Activated CD8-positive, alpha-beta memory T cell treated with anti-CD3 and anti-CD28 coated beads, Interleukin-2, amount 50 U/mL, for 1 hour (primary cell): ENCODE data around the gene WDR36.

Experiments used
- DNase-seq: peaks from one replicate; pipeline ENCODE4 v3.0.0-alpha.2; 2020; ENCODE audit errors: extremely low read depth

WDR36 gene

DNA sequence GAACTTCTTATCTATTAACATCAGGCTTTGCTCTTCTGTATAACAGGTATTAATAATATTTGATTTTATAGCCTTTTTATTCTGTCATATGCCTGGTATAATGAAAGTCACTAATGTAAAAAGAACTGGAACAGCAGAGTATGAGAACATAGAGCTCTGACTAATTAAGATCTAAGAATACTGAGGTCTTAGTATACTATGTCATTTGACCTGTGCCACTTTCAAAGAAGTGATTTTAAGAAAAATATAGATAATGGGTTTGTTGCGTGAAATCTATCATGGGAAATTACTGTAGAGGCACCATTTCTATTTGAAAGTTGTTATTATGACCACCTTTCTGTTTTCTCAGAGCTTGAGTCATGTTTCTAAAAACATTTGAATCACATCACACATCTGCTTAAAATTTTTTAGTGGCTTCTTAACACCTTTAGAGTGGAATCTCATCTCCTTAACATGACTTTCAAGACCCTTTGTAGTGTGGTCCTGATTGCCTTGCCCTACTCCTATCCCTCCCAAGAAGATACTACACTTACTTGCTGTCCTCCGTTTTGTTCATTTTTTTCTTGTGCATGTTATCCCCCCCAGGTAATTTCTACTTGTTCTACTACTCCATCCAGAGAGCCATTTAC is 14.3 kb downstream of the WDR36 start:
- DNase-seq, result no peak

DNA sequence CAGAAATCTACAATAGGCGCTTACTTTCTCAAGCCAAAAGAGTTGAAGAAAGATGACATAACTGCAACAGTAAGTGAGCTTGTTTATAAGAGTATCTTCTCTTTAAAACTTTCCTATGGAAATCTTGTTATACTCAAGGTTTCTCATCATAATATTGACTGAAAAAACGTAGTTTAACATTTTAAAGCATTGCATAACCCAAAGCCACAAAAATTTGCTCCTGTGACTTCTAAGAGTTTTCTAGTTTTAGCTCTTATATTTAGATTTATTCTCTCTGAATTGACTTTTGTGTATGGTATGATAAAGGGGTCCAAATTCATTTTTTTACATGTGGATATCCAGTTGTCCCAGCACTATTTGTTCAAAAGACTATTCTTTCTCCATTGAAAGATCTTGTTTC is 15.2 kb downstream of the WDR36 start:
- DNase-seq, result no peak

DNA sequence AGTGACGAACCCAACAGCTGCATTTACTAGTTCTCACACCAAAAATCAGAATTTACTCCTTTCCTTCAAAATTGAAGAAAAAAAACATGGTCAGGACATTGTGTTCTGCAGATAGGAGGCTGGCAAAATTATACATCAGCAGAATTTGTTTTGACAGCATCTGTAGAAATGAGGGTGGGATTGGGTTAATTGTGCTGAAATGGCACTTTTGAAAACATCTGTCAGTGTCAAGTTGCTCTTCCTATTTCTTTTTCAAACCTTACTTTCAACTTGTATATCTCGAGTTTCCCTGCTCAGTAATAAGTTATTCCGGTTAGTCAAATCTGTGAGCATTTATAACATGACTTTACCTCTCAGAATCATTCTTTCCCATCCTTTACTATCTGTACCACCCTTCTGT is 19.8 kb downstream of the WDR36 start:
- no peak for DNase-seq

DNA sequence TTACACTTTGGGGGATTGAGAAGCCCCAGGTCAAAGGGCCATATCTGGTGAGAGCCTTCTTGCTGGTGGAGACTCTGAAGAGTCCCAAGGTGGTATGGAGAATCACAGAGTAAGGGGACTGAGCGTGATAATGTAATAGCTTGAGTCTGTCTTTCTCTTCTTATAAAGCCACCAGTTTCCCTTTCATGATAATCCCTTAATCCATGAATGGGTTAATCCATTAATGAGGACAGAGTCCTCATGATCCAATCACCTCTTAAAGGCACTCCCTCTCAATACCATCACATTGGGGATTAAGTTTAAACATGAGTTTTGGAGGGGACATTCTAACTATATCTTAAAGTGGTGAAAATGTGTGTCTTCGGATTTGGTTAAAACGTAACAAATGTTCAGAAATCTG is 21.5 kb downstream of the WDR36 start:
- DNase-seq, result no peak

- no peak for DNase-seq
Measured at GRCh38 chr5:111115229-111115628, 23.1 kb downstream of the WDR36 start.

- DNase-seq, result no peak
Measured at GRCh38 chr5:111116550-111116949, 24.4 kb downstream of the WDR36 start.

DNA sequence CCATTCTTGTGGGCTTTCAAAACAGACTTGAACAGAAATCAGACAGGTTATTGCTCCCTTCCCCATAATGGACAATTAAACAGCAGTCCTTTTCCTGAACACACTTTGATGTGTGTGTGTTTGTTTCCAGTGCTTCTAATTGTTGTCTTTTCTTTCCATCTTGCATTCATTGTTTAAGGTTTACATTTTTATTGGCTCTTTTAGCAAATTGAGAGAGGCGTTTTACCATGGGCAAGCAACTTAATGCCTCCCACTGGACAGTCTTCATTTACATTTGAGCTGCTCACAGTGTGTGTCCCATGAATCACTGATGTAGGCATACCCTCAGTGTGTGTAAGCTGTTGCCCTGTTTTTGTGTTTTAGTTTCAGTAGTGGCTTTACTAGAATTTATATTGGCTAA is 25.0 kb downstream of the WDR36 start:
- DNase-seq, result no peak

- DNase-seq, result no peak
Measured at GRCh38 chr5:111119221-111119620, 27.1 kb downstream of the WDR36 start.

GRCh38 chr5:111119856-111120255 is 27.7 kb downstream of the WDR36 start:
- DNase-seq, result no peak

DNA sequence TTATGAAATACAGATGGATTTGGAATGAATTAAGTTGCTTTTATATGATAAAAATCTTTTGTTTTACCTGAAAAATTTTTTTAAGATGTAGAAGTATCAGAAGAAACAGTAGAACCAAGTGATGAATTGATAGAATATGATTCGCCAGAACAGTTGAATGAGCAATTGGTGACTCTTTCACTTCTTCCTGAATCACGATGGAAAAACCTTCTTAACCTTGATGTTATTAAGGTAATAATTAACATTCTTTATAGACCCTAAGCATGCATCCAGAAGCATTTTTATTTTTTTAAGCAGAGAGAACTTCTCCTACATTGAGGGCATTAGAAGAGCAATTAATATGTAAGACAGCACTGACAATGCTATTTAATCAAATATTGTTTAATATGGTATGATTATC is 28.8 kb downstream of the WDR36 start:
- DNase-seq, result no peak

- DNase-seq, result no peak
Measured at GRCh38 chr5:111121926-111122325, 29.8 kb downstream of the WDR36 start.

- no peak for DNase-seq
Measured at GRCh38 chr5:111122398-111122797, 30.2 kb downstream of the WDR36 start.

DNA sequence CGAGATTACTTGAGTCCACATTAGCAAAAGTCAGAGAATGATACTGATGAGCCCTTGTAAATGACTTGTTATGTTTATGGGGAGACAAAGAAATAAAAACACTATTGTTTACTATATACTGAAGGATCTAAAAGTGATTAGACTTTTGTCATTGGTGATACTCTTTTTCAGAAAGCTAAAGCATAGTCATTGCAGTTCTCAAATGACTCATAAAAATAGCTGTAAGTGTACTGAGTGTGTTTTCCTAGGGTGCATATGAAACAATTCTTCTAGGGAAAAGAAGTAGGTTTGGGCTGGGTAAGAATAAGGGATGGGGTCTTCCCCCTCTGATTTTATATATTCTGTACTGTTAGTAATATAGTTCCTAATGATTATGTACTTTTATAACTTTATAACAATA is 32.6 kb downstream of the WDR36 start:
- DNase-seq, result no peak

GRCh38 chr5:111126896-111127295 is 34.7 kb downstream of the WDR36 start:
- no peak for DNase-seq

- no peak for DNase-seq
Measured at GRCh38 chr5:111127453-111128195, 35.5 kb downstream of the WDR36 start.

GRCh38 chr5:111129938-111130337 is 37.8 kb downstream of the WDR36 start:
- DNase-seq, result no peak

GRCh38 chr5:111131356-111131755 is 39.2 kb downstream of the WDR36 start:
- DNase-seq, result no peak

GRCh38 chr5:111132076-111132475 is 39.9 kb downstream of the WDR36 start:
- no peak for DNase-seq

DNA sequence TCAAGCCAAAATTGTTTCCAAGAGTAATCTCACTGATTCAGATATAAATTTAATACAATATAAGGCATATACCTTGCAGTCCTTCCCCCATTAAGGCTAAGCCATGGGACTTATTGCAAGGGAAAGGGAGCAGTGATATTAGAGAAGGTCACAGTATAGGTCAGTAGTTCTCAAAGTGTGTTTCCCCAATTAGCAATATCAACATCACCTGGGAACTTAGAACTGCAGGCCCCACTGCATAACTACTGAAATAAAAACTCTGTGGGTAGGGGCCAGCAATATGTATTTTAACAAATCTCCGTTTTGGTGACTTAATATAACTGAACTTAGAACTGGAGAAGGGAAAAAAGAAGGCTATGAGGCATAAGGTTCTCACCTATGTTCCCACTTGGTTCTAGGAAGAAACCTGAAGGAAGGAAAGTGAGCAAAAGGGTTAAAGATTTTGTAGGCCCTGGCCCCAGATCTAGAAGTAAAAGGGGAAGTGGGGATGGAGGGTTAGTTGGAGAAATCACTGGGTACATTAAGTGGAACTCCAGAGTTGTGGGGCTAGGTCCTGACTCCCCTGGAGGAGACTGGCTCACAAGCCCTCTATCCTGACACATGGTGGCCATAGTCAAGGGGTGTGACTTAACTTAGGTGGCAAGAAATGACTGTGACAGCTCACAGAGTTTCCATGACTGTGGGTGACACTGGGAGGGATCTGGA is 40.7 kb downstream of the WDR36 start:
- no peak for DNase-seq

DNA sequence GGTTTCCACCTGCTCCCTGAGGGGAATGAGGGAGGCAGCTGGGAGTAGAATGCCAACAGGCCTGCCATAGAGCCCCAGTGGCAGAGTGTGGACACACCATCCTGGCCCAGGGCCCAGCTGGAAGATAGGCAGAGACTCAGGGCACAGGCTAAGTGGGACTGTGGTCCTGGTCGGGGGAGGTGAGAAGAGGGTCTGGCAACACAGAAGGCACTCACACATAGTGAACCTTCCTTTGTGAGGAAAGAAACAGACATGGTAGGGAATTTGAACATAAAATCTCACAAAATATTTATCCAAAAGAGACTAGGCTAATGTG is 41.2 kb downstream of the WDR36 start:
- DNase-seq, result no peak

GRCh38 chr5:111134087-111134486 is 41.9 kb downstream of the WDR36 start:
- DNase-seq, result no peak

GRCh38 chr5:111134864-111135263 is 42.7 kb downstream of the WDR36 start:
- no peak for DNase-seq

DNA sequence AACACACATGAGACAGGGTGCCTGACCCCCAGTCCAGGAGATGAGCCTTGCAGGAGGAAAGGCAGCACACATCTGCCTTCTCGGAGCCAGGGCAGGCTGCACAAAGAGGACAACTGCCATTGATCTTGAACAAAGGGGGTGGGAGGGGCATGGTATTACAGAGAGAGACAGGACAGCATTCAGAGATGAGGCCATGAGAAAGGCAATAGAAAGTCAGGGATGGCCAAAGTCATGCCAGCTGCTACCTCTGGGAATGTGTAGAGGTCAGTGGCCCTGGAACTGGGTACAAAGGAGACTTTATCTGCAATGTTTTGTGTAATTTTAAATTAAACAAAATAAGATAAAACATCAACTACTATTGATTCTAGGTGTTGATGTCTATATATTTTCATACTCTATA is 43.2 kb downstream of the WDR36 start:
- DNase-seq, result no peak
